Mesodermal cell (in vitro differentiated cells): ENCODE measurements around the gene ANKRD65.
"Not testable (repeated sequence)": the region's sequence is repeated elsewhere in the genome, so short reads cannot be mapped to it uniquely, and the experiment has no call there.

Experiments used
- H3K27ac ChIP-seq: 2 replicates; pipeline ENCODE4 v1.7.0; 2013; ENCODE audit warnings: mild to moderate bottlenecking, low read depth, low read length, moderate library complexity; ENCODE audit not compliant: severe bottlenecking
- H3K36me3 ChIP-seq: 2 replicates; pipeline ENCODE4 v1.7.1; 2013; ENCODE audit warnings: mild to moderate bottlenecking, low read length, moderate library complexity; ENCODE audit not compliant: control insufficient read depth, insufficient read depth
- H3K4me1 ChIP-seq: one replicate; pipeline ENCODE4 v1.7.1; 2013; ENCODE audit warnings: mild to moderate bottlenecking, low read length; ENCODE audit not compliant: insufficient read depth, control insufficient read depth, poor library complexity, severe bottlenecking
- H3K4me3 ChIP-seq: 2 replicates; pipeline ENCODE4 v1.7.0; 2013; ENCODE audit warnings: low read length, control low read depth, mild to moderate bottlenecking; ENCODE audit not compliant: insufficient read depth, poor library complexity, severe bottlenecking; ENCODE audit errors: extremely low read depth
- H3K9me3 ChIP-seq: 2 replicates; pipeline ENCODE4 v1.7.1; 2013; ENCODE audit warnings: mild to moderate bottlenecking, low read length, moderate library complexity; ENCODE audit not compliant: control insufficient read depth
- WGBS, 2 experiments: methylation state at CpG; one replicate each; pipeline ENCODE4 v1.1.5; 2013; ENCODE audit warnings: missing lambda C conversion rate in 2 of 2; ENCODE audit not compliant: insufficient coverage in 2 of 2; 5-methylcytosine and 5-hydroxymethylcytosine counted together

Gene ANKRD65

GRCh38 chr1:1455366-1455884, 34.3 kb upstream of the ANKRD65 start:
- H3K4me1 ChIP-seq: no peaks in the 10 kb centered on the region
- H3K36me3 ChIP-seq: no peaks in the 10 kb centered on the region
- no peak overlapping the region for H3K27ac ChIP-seq
- WGBS, 2 experiments: 93 to 97% methylated on average over 15 to 20 of the region's 30 CpGs
- H3K4me3 ChIP-seq: no peak overlapping the region
- no peaks in the 10 kb centered on the region for H3K9me3 ChIP-seq

- not testable (repeated sequence) for H3K9me3 ChIP-seq, H3K4me1 ChIP-seq, H3K27ac ChIP-seq, H3K36me3 ChIP-seq, H3K4me3 ChIP-seq
- WGBS, 2 experiments: 94% methylated on average over 26 to 32 of the region's 41 CpGs
Observed at GRCh38 chr1:1454286-1455056, 33.4 kb upstream of the ANKRD65 start.

GRCh38 chr1:1452882-1453281, 31.8 kb upstream of the ANKRD65 start:
- H3K4me1 ChIP-seq: no peaks in the 10 kb centered on the region
- WGBS, 2 experiments: 96 to 97% methylated on average over 11 to 16 of the region's 16 CpGs

GRCh38 chr1:1452365-1452739, 31.3 kb upstream of the ANKRD65 start:
- not testable (repeated sequence) for H3K4me3 ChIP-seq, H3K9me3 ChIP-seq, H3K27ac ChIP-seq, H3K4me1 ChIP-seq, H3K36me3 ChIP-seq
- 98 to 100% methylated on average over 4 to 5 of the region's 8 CpGs for WGBS, 2 experiments

More at GRCh38 chr1:1452882-1453281, 31.8 kb upstream of the ANKRD65 start:
- H3K4me3 ChIP-seq: no peak overlapping the region
- H3K9me3 ChIP-seq: no peaks in the 10 kb centered on the region
- H3K27ac ChIP-seq: no peak overlapping the region
- no peaks in the 10 kb centered on the region for H3K36me3 ChIP-seq

GRCh38 chr1:1451696-1452364, 30.8 kb upstream of the ANKRD65 start:
- no peak overlapping the region for H3K4me3 ChIP-seq
- H3K9me3 ChIP-seq: no peaks in the 10 kb centered on the region
- no peak overlapping the region for H3K27ac ChIP-seq
- no peaks in the 10 kb centered on the region for H3K36me3 ChIP-seq
- 93 to 94% methylated on average over 22 to 26 of the region's 26 CpGs for WGBS, 2 experiments
- no peaks in the 10 kb centered on the region for H3K4me1 ChIP-seq

GRCh38 chr1:1450616-1451015, 29.5 kb upstream of the ANKRD65 start:
- H3K4me1 ChIP-seq, H3K4me3 ChIP-seq, H3K36me3 ChIP-seq, H3K9me3 ChIP-seq, H3K27ac ChIP-seq: not testable (repeated sequence)
- 95 to 96% methylated on average over 10 to 16 of the region's 22 CpGs for WGBS, 2 experiments

GRCh38 chr1:1449099-1449739, 28.1 kb upstream of the ANKRD65 start, which contains the start of gene ATAD3C:
TSS of gene ATAD3C (plus strand) at chr1:1449689. CDS start at chr1:1450684, 995 bp downstream.
- Histone ChIP-seq H3K27ac (no peak within 1 kb of the TSS), H3K4me3 (no peak within 1 kb of the TSS), H3K9me3 (no peaks in the 10 kb centered on the region), H3K36me3 (no peaks in the 10 kb centered on the region), H3K4me1 (no peaks in the 10 kb centered on the region)
- WGBS, 2 experiments: 100% methylated on average over 1 of the region's 6 CpGs; no CpG with 5 or more reads in 1 of the 2 experiments

- not testable (repeated sequence) for H3K4me1 ChIP-seq, H3K9me3 ChIP-seq, H3K36me3 ChIP-seq, H3K27ac ChIP-seq, H3K4me3 ChIP-seq
- WGBS, 2 experiments: 91 to 98% methylated on average over 7 of the region's 19 CpGs
Observed at GRCh38 chr1:1446631-1447030, 25.6 kb upstream of the ANKRD65 start.

GRCh38 chr1:1442069-1442770, 21.1 kb upstream of the ANKRD65 start:
- peaks cover 12% of the 10 kb centered on the region for H3K4me1 ChIP-seq
- H3K4me3 ChIP-seq: no peak overlapping the region
- no peaks in the 10 kb centered on the region for H3K9me3 ChIP-seq
- no peak overlapping the region for H3K27ac ChIP-seq
- H3K36me3 ChIP-seq: peaks cover 9% of the 10 kb centered on the region
- WGBS, 2 experiments: 96 to 97% methylated on average over 31 to 32 of the region's 32 CpGs
